Measurements from ENCODE around the gene AASDHPPT. TPM values are rescaled to one million over a fixed set of nuclear protein-coding genes. Genes with fewer than 3 reads are reported as not detected.

AASDHPPT gene
- total and polyA plus RNA-seq, 9 of the 15 experiments (the other 6 are each of a cell fraction or from before 2014, with no cell fraction given) = 48.7 to 115 (median 69.0) TPM

DNA sequence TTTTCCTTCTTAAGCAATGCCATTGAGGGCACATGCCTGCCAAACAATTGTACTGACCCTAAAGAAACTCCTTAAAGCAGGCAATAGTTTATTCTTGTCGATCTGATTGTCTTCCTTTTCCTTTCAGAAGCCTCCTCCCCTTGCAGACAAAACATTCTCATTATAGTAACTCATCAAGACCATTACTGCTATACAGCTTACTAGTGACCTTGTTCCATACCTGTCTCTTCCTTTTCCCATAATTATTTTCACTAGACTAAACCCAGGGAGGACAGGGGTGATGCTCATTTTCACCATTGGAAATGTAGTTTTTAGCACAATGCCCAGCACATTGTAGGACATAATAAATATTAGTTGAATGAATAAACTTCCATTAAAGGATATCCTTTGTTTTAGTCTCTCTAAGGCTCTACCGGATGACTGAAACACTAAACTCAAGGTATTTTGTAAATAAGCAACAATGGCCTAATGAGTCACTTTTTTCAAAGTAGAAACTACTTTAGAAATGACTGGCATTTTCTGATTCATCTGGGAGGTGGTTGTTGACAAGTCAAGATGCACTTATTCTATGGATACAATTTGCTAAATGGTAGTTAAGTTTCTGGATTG lies 46.2 kb upstream of the AASDHPPT start (continued):
- TF ChIP-seq, protein P1, sequence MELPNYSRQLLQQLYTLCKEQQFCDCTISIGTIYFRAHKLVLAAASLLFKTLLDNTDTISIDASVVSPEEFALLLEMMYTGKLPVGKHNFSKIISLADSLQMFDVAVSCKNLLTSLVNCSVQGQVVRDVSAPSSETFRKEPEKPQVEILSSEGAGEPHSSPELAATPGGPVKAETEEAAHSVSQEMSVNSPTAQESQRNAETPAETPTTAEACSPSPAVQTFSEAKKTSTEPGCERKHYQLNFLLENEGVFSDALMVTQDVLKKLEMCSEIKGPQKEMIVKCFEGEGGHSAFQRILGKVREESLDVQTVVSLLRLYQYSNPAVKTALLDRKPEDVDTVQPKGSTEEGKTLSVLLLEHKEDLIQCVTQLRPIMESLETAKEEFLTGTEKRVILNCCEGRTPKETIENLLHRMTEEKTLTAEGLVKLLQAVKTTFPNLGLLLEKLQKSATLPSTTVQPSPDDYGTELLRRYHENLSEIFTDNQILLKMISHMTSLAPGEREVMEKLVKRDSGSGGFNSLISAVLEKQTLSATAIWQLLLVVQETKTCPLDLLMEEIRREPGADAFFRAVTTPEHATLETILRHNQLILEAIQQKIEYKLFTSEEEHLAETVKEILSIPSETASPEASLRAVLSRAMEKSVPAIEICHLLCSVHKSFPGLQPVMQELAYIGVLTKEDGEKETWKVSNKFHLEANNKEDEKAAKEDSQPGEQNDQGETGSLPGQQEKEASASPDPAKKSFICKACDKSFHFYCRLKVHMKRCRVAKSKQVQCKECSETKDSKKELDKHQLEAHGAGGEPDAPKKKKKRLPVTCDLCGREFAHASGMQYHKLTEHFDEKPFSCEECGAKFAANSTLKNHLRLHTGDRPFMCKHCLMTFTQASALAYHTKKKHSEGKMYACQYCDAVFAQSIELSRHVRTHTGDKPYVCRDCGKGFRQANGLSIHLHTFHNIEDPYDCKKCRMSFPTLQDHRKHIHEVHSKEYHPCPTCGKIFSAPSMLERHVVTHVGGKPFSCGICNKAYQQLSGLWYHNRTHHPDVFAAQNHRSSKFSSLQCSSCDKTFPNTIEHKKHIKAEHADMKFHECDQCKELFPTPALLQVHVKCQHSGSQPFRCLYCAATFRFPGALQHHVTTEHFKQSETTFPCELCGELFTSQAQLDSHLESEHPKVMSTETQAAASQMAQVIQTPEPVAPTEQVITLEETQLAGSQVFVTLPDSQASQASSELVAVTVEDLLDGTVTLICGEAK (IDR thresholded peaks at IDR 0.05) = no peak
- TF ChIP-seq, protein P1 (CRISPR knock-in tag; IDR thresholded peaks at IDR 0.05) = no peak
- no peak for TF ChIP-seq SIX5 (IDR thresholded peaks at IDR 0.05; ENCODE audit: borderline replicate concordance in 1 of 2, insufficient read depth in 1 of 2, low read depth in 1 of 2, low read length in 2 of 2)

Data from K562 (cell line).